HG03175 (cell line): ENCODE results near the gene NPAS3.

Experiments
- ATAC-seq: cut with Tn5 transposase; IDR thresholded peaks from one replicate; pipeline ENCODE4 v1.9.1; 2021; ENCODE audit warnings: mild to moderate bottlenecking, moderate library complexity; ENCODE audit not compliant: unreplicated experiment

Gene NPAS3

GRCh38 chr14:32938719-32939253, at the start of gene NPAS3:
TSS of gene NPAS3 (plus strand) at chr14:32938879.
- ATAC-seq: no peak

- no peak for ATAC-seq
Measured at GRCh38 chr14:32896979-32897697, 41.5 kb upstream of the NPAS3 start.

- ATAC-seq: no peak
Measured at GRCh38 chr14:32897698-32898064, 41.0 kb upstream of the NPAS3 start.

GRCh38 chr14:32898876-32899275, 39.8 kb upstream of the NPAS3 start:
- no peak for ATAC-seq

- ATAC-seq: no peak
Measured at GRCh38 chr14:32900547-32900946, 38.1 kb upstream of the NPAS3 start.

- no peak for ATAC-seq
Measured at GRCh38 chr14:32905013-32905412, 33.7 kb upstream of the NPAS3 start.

- no peak for ATAC-seq
Measured at GRCh38 chr14:32906672-32907071, 32.0 kb upstream of the NPAS3 start.

GRCh38 chr14:32908196-32909084, 30.2 kb upstream of the NPAS3 start:
- ATAC-seq: no peak

- no peak for ATAC-seq
Measured at GRCh38 chr14:32913725-32914124, 25.0 kb upstream of the NPAS3 start.

GRCh38 chr14:32914391-32914790, 24.3 kb upstream of the NPAS3 start:
- ATAC-seq: no peak

GRCh38 chr14:32920696-32921276, 17.9 kb upstream of the NPAS3 start:
- ATAC-seq: no peak

- no peak for ATAC-seq
Measured at GRCh38 chr14:32925439-32925838, 13.2 kb upstream of the NPAS3 start.

GRCh38 chr14:32932302-32932913, 6.3 kb upstream of the NPAS3 start:
- ATAC-seq: no peak

- no peak for ATAC-seq
Measured at GRCh38 chr14:32932914-32933628, 5.6 kb upstream of the NPAS3 start.

GRCh38 chr14:32933629-32934072, 5.0 kb upstream of the NPAS3 start:
- ATAC-seq: no peak

GRCh38 chr14:32934073-32934880, 4.4 kb upstream of the NPAS3 start:
- ATAC-seq: no peak

- no peak for ATAC-seq
Measured at GRCh38 chr14:32934881-32935633, 3.6 kb upstream of the NPAS3 start.

- ATAC-seq: no peak
Measured at GRCh38 chr14:32939254-32940065, 781 bp downstream of the NPAS3 start.
